C4-2B (cell line): Measurements from ENCODE around the gene SORCS1.

Source experiments
- ZFX ChIP-seq: fragments of 450-650 bp; IDR thresholded peaks from 2 replicates; pipeline ENCODE4 v1.6.1; 2017
- TF ChIP-seq, protein P1 (sequence below): fragments of 450-650 bp; conservative IDR thresholded peaks from 2 replicates; pipeline ENCODE4 v1.5.1; 2017; ENCODE audit warnings: mild to moderate bottlenecking

DNA sequence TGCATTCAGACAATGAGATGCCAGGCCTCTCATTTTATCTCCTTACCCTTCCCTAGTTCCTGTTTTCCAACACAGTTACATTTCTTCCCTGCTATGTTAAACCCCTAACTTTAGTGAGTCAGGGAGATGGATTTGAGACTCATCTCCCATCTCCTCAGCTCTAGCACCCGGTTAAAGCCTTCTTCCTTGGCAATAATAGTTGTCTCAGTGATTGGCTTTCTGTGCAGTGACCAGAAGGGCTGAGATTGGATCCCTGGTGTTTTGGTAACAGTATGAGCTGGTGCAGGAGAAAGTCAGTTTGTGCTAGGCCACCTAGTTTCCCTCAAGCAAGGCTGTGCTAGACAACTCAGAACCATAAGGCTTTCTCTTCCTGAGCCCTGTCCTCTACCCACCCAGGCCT, 212.5 kb downstream of the SORCS1 start:
- TF ChIP-seq, protein P1, sequence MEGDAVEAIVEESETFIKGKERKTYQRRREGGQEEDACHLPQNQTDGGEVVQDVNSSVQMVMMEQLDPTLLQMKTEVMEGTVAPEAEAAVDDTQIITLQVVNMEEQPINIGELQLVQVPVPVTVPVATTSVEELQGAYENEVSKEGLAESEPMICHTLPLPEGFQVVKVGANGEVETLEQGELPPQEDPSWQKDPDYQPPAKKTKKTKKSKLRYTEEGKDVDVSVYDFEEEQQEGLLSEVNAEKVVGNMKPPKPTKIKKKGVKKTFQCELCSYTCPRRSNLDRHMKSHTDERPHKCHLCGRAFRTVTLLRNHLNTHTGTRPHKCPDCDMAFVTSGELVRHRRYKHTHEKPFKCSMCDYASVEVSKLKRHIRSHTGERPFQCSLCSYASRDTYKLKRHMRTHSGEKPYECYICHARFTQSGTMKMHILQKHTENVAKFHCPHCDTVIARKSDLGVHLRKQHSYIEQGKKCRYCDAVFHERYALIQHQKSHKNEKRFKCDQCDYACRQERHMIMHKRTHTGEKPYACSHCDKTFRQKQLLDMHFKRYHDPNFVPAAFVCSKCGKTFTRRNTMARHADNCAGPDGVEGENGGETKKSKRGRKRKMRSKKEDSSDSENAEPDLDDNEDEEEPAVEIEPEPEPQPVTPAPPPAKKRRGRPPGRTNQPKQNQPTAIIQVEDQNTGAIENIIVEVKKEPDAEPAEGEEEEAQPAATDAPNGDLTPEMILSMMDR = no peak
- TF ChIP-seq ZFX = no peak
